Measurements from ENCODE around the gene TDRD12. TPM values are rescaled to one million over a fixed set of nuclear protein-coding genes. Genes with fewer than 3 reads are reported as not detected.

TDRD12 gene
- total and polyA plus RNA-seq, 2 donors (not counting 3 experiments of a cell fraction or from before 2014, with no cell fraction given) = 0.03 to 0.09 TPM

GRCh38 chr19:32743447-32743846, 23.9 kb downstream of the TDRD12 start:
- dilution Hi-C loops (cut with MboI; ENCODE audit: extremely low pct_ligation_motif_present, low sequenced_read_pairs) (no loop called here), intact Hi-C loops (cut with micrococcal nuclease) (no loop called here)
- no peak overlapping the region for H3K9ac ChIP-seq (replicated peaks; ENCODE audit: extremely low read depth, insufficient read depth, low read length)
- H2AFZ ChIP-seq (ENCODE audit: low read depth, low read length) = no peak overlapping the region
- DNase-seq (ENCODE audit: low read depth, low spot score) = no peak
- TF ChIP-seq EZH2 (IDR thresholded peaks at IDR 0.05; ENCODE audit: borderline replicate concordance, low read depth, low read length, severe bottlenecking) = no peak
- TF ChIP-seq MAX (IDR thresholded peaks at IDR 0.05; ENCODE audit: insufficient read depth, insufficient read length) = no peak
- no peak for TF ChIP-seq GATA2 (IDR thresholded peaks at IDR 0.05; ENCODE audit: insufficient read depth, insufficient read length, low read depth, low read length)
- no peak for TF ChIP-seq POLR2A (IDR thresholded peaks at IDR 0.05; ENCODE audit: low read depth, low read length)
- TF ChIP-seq JUN (IDR thresholded peaks at IDR 0.05; ENCODE audit: borderline replicate concordance, insufficient read depth, insufficient read length, low read depth) = no peak
- no peak for TF ChIP-seq MYC (IDR thresholded peaks at IDR 0.05; ENCODE audit: low read depth, low read length)
- TF ChIP-seq CTCF (IDR thresholded peaks at IDR 0.05; ENCODE audit: extremely low read depth in 1 of 2, insufficient read depth in 1 of 2, low read depth in 1 of 2, low read length in 2 of 2) = no peak
- no peak for TF ChIP-seq FOS (IDR thresholded peaks at IDR 0.05; ENCODE audit: borderline replicate concordance, insufficient read depth, low read length)
- no peak for TF ChIP-seq POLR2AphosphoS5 (IDR thresholded peaks at IDR 0.05; ENCODE audit: insufficient read depth, low read depth, low read length)
- H3K27ac ChIP-seq (ENCODE audit: insufficient read depth, low read depth, low read length) = no peak overlapping the region
- H3K9me3 ChIP-seq (replicated peaks; ENCODE audit: control insufficient read depth, insufficient read depth, low read length) = no peaks in the 10 kb centered on the region
- H3K9me1 ChIP-seq (replicated peaks; ENCODE audit: control insufficient read depth, extremely low read depth, insufficient read depth, low read length) = no peaks in the 10 kb centered on the region
- H3K27me3 ChIP-seq (ENCODE audit: control insufficient read depth in 2 of 2, insufficient read depth in 2 of 2, low read length in 2 of 2) = peaks cover 0 to 1% of the 10 kb centered on the region in 2 experiments
- no peaks in the 10 kb centered on the region for H4K20me1 ChIP-seq (replicated peaks; ENCODE audit: control insufficient read depth, extremely low read depth, insufficient read depth, low read length)
- POLR2A ChIA-PET = no interaction called here
- H3K79me2 ChIP-seq (ENCODE audit: control insufficient read depth, insufficient read depth, low read length) = no peaks in the 10 kb centered on the region
- H3K36me3 ChIP-seq (ENCODE audit: control insufficient read depth in 2 of 2, extremely low read depth in 1 of 2, insufficient read depth in 2 of 2, low read length in 2 of 2) = no peaks in the 10 kb centered on the region
- H3K4me1 ChIP-seq (ENCODE audit: control insufficient read depth, extremely low read depth, insufficient read depth, low read length) = no peaks in the 10 kb centered on the region
- H3K4me3 ChIP-seq (replicated peaks in 1 of 3; ENCODE audit: insufficient read depth in 1 of 3, low read depth in 1 of 3, low read length in 3 of 3) = no peak overlapping the region
- BruUV-seq (replicated peaks) = no TSS peak
- no peak for FAIRE-seq
- CTCF ChIA-PET = no interaction called here
- H3K4me2 ChIP-seq (ENCODE audit: insufficient read depth, low read length) = no peak overlapping the region
